HepG2 (cell line): ENCODE data around the gene TRAK1.

Experiments
- CEBPB ChIP-seq: IDR thresholded peaks from 2 replicates; pipeline ENCODE4 v1.6.1; 2011; ENCODE audit warnings: low read depth, low read length, improper control_type of control experiment, borderline replicate concordance
- EHMT2 ChIP-seq: fragments of 200-600 bp; sonication (generic); IDR thresholded peaks from 2 replicates; pipeline ENCODE4 v1.7.0; 2017; ENCODE audit warnings: antibody characterized with exemption, low read depth, low read length, borderline replicate concordance
- RAD21 ChIP-seq: fragments of 450-650 bp; formaldehyde crosslinking; IDR thresholded peaks from 2 replicates; pipeline ENCODE4 v1.5.0; 2020; ENCODE audit warnings: mild to moderate bottlenecking
- U2AF1 ChIP-seq: fragments of 200-400 bp; formaldehyde crosslinking; optimal IDR thresholded peaks from 2 replicates; pipeline ENCODE3; 2017; ENCODE audit warnings: mild to moderate bottlenecking, low read depth, low read length
- ZNF10 ChIP-seq: sonication (generic); formaldehyde crosslinking; IDR thresholded peaks from 2 replicates; pipeline ENCODE4 v1.4.0; 2020; ENCODE audit warnings: mild to moderate bottlenecking, low read depth, missing genetic modification reagents, borderline replicate concordance
- ZNF143 ChIP-seq: sonication (generic); formaldehyde crosslinking; IDR thresholded peaks from 2 replicates; pipeline ENCODE4 v1.4.0; 2020; ENCODE audit warnings: missing genetic modification reagents
- ZZZ3 ChIP-seq: sonication (generic); formaldehyde crosslinking; IDR thresholded peaks from 2 replicates; pipeline ENCODE4 v1.4.0; 2020; ENCODE audit warnings: missing genetic modification reagents, mild to moderate bottlenecking, borderline replicate concordance
- TF ChIP-seq, protein P1 (sequence below): sonication (generic); formaldehyde crosslinking; IDR thresholded peaks from 2 replicates; pipeline ENCODE4 v1.5.0; 2020; ENCODE audit warnings: mild to moderate bottlenecking, missing genetic modification reagents, moderate library complexity
- TF ChIP-seq, protein P2 (sequence below): sonication (generic); formaldehyde crosslinking; IDR thresholded peaks from 2 replicates; pipeline ENCODE4 v1.5.1; 2020; ENCODE audit warnings: mild to moderate bottlenecking, missing genetic modification reagents, moderate library complexity
- TF ChIP-seq, protein P3 (sequence below): sonication (generic); formaldehyde crosslinking; IDR thresholded peaks from 2 replicates; pipeline ENCODE4 v1.5.1; 2020; ENCODE audit warnings: missing genetic modification reagents, mild to moderate bottlenecking, borderline replicate concordance

DNA sequence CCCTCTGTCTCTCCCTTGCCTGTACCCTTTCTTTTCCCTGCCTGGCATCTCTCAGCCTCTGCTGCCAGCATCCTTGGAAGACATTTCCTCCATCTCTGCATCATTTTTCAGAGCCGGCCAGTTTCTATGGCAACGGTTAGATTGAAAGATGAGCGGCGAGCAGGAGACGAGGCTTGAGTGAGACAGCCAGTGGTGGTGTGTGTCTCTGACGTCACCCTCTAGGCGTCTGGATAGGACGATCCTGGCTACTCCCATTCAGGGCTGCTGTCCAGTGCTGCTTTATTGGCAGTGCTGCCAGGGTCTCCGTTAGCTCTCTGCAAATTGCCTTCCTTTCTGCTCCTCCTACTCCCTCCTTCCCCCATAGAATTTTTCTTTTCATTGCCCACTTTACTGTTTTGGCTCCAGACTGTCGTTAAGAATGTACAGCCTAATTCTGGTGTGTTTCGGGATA is 57.9 kb downstream of the TRAK1 start:
- TF ChIP-seq U2AF1 (no peak), ZZZ3 (CRISPR knock-in tag) (no peak), CEBPB (no peak), EHMT2 (no peak), ZNF10 (CRISPR knock-in tag) (no peak), RAD21 (CRISPR knock-in tag) (no peak), ZNF143 (CRISPR knock-in tag) (no peak)
- TF ChIP-seq, protein P1, sequence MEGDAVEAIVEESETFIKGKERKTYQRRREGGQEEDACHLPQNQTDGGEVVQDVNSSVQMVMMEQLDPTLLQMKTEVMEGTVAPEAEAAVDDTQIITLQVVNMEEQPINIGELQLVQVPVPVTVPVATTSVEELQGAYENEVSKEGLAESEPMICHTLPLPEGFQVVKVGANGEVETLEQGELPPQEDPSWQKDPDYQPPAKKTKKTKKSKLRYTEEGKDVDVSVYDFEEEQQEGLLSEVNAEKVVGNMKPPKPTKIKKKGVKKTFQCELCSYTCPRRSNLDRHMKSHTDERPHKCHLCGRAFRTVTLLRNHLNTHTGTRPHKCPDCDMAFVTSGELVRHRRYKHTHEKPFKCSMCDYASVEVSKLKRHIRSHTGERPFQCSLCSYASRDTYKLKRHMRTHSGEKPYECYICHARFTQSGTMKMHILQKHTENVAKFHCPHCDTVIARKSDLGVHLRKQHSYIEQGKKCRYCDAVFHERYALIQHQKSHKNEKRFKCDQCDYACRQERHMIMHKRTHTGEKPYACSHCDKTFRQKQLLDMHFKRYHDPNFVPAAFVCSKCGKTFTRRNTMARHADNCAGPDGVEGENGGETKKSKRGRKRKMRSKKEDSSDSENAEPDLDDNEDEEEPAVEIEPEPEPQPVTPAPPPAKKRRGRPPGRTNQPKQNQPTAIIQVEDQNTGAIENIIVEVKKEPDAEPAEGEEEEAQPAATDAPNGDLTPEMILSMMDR = no peak
- TF ChIP-seq, protein P2, sequence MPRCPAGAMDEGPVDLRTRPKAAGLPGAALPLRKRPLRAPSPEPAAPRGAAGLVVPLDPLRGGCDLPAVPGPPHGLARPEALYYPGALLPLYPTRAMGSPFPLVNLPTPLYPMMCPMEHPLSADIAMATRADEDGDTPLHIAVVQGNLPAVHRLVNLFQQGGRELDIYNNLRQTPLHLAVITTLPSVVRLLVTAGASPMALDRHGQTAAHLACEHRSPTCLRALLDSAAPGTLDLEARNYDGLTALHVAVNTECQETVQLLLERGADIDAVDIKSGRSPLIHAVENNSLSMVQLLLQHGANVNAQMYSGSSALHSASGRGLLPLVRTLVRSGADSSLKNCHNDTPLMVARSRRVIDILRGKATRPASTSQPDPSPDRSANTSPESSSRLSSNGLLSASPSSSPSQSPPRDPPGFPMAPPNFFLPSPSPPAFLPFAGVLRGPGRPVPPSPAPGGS = no peak
- TF ChIP-seq, protein P3, sequence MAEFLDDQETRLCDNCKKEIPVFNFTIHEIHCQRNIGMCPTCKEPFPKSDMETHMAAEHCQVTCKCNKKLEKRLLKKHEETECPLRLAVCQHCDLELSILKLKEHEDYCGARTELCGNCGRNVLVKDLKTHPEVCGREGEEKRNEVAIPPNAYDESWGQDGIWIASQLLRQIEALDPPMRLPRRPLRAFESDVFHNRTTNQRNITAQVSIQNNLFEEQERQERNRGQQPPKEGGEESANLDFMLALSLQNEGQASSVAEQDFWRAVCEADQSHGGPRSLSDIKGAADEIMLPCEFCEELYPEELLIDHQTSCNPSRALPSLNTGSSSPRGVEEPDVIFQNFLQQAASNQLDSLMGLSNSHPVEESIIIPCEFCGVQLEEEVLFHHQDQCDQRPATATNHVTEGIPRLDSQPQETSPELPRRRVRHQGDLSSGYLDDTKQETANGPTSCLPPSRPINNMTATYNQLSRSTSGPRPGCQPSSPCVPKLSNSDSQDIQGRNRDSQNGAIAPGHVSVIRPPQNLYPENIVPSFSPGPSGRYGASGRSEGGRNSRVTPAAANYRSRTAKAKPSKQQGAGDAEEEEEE (CRISPR knock-in tag) = no peak
